Mammary epithelial cell (primary cell): ENCODE results near the gene C16orf95.

Experiments
- CTCF ChIP-seq, 2 donors: IDR thresholded peaks in 1 of 2; conservative IDR thresholded peaks in 1 of 2; 2 replicates each; pipeline ENCODE4 v1.5.1; 2011 to 2012; ENCODE audit warnings: inconsistent platforms in 2 of 2, low read length in 2 of 2, mild to moderate bottlenecking in 2 of 2, control low read depth in 1 of 2, low read depth in 1 of 2; ENCODE audit not compliant: insufficient read depth in 1 of 2; ENCODE audit errors: extremely low read depth in 1 of 2
- EZH2 ChIP-seq: IDR thresholded peaks from 2 replicates; pipeline ENCODE4 v1.6.1; 2012; ENCODE audit warnings: low read length, inconsistent platforms, borderline replicate concordance

GRCh38 chr16:87316923-87317749, at the start of gene C16orf95:
- TF ChIP-seq CTCF (conservative IDR thresholded peaks at IDR 0.05 in 1 of 2, IDR thresholded peaks at IDR 0.05 in 1 of 2; ENCODE audit: extremely low read depth in 1 of 2, insufficient read depth in 1 of 2, low read depth in 1 of 2, low read length in 2 of 2) (peak; percentile 57 to 74), EZH2 (no peak)
